Fibroblast of the aortic adventitia (primary cell): ENCODE results near the gene TTI1. TPM values are rescaled to one million over a fixed set of nuclear protein-coding genes. Genes with fewer than 3 reads are reported as not detected.

Source experiments
- DNase-seq: peaks from one replicate; pipeline ENCODE4 v3.0.0-alpha.2; 2010; ENCODE audit warnings: low read depth
- H3K4me3 ChIP-seq: 2 replicates; pipeline ENCODE4 v1.5.1; 2011; ENCODE audit warnings: low read depth, mild to moderate bottlenecking, control low read depth, low read length, moderate library complexity
- CTCF ChIP-seq: IDR thresholded peaks from 2 replicates; pipeline ENCODE4 v1.5.1; 2011; ENCODE audit warnings: mild to moderate bottlenecking, low read length, control low read depth, inconsistent platforms; ENCODE audit not compliant: insufficient read depth
- total RNA-seq: library from RNA; depleted of rRNA; stranded (reverse); fragments of >200 nt; gene quantifications from 2 replicates; pipeline ENCODE4 v1.2.3, GENCODE V29; 2012; ENCODE audit warnings: low replicate concordance

The TTI1 gene
- total RNA-seq, 1 donor, result 26.0 TPM

DNA sequence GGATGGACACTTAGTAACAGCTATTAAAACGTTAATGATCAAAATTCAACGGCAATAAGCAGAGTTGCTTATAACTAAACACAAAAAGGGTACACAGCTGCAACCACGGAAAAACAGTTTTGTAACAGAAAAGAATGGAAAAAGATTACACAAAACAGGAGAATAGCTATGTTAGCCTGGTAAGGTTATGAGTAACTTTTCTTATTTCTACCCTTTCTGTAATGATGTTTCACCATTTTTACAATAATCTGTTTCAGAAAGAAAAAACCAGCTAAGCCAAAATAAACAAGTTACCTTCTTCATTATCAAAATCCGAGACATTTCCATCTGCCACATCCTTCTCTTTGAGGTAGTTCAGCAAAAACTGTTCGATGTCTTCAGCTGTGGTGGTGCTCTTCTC is 27.4 kb downstream of the TTI1 start:
- H3K4me3 ChIP-seq, result no peak overlapping the region
- no peak for TF ChIP-seq CTCF
- no peak for DNase-seq

GRCh38 chr20:38004416-38004815 is 28.8 kb downstream of the TTI1 start:
- no peak for TF ChIP-seq CTCF
- no peak overlapping the region for H3K4me3 ChIP-seq

GRCh38 chr20:38002422-38002821 is 30.8 kb downstream of the TTI1 start:
- H3K4me3 ChIP-seq, result no peak overlapping the region
- no peak for DNase-seq
- no peak for TF ChIP-seq CTCF

More at GRCh38 chr20:38004416-38004815, 28.8 kb downstream of the TTI1 start:
- no peak for DNase-seq

- peak; percentile 56 for DNase-seq
These were observed 31.3 kb downstream of the TTI1 start for GRCh38 chr20:38001981-38002380.

GRCh38 chr20:38001173-38001875 is 31.9 kb downstream of the TTI1 start:
- peak; percentile 75 for DNase-seq
- TF ChIP-seq CTCF, result no peak
- H3K4me3 ChIP-seq, result no peak overlapping the region

More at GRCh38 chr20:38001981-38002380, 31.3 kb downstream of the TTI1 start:
- TF ChIP-seq CTCF, result no peak
- H3K4me3 ChIP-seq, result no peak overlapping the region

GRCh38 chr20:38000293-38000692 is 33.0 kb downstream of the TTI1 start:
- no peak for DNase-seq
- TF ChIP-seq CTCF, result no peak
- H3K4me3 ChIP-seq, result no peak overlapping the region
